Activated naive CD8-positive, alpha-beta T cell treated with anti-CD3 and anti-CD28 coated beads, Interleukin-2, amount 50 U/mL, for 16 hours (primary cell): ENCODE results near the gene COL3A1.

ENCODE experiments used
- DNase-seq: peaks from one replicate; pipeline ENCODE4 v3.0.0-alpha.2; 2020; ENCODE audit warnings: low read depth, low spot score

Gene COL3A1

DNA sequence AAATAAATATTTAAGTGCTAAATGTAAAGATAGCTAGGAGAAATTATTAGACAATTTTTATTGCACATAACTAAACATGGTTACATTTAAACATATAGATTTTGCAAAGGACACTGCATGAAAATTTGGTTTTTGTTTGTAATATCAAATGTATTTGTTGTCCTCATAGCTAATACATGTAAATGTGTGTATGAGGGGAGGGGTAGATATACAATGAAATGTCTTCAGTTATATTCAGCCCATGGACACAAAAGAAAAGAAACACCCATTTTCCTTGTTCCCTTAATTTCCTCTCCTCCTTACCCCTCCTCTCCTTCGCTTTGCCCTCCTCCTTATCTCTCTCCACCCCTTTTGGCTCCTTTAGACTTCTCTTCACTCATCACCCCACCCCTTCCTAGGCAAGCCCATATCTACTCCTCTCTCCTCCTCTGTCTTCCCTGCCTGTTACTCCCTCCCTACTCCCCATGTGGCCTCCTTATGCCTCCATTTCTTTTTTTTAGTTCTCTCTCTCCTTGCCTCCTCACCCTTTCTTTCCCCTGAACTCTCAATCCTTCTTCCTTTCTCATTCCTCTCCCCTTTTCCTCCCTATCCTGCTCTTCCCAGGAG lies 1.4 kb downstream of the COL3A1 start:
- no peak for DNase-seq

DNA sequence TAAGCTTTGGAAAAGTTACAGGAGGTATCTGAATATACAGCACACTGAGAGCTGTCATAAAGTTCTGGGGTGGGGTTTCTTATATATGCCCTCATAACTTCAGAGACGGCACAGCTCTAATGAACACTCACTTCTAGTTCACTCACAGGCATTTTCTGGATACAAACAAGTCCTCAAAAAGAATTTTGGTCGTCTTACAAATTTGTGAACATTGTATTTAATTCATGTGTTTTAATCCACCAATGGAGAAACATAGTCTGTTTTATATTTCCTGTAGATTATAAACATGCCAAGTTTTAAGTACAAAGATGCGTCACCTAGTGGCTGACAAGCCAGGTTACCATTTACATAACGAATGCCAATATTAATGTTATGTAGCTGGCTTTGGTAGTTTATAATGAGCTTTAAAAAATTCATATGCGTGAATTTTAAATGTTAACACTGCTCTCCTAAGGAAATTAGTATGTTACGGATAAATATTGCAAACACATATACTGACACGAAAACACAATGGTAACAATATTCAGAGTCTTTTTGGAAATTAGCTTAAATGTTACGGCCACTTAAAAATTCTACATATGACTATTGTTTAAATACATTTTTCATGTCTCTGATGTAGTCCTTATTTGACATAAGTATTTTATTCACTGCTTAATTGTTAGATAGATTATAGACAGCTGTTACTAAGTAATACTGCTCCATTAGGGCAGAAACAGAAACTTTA lies 2.5 kb downstream of the COL3A1 start:
- DNase-seq, result no peak

DNA sequence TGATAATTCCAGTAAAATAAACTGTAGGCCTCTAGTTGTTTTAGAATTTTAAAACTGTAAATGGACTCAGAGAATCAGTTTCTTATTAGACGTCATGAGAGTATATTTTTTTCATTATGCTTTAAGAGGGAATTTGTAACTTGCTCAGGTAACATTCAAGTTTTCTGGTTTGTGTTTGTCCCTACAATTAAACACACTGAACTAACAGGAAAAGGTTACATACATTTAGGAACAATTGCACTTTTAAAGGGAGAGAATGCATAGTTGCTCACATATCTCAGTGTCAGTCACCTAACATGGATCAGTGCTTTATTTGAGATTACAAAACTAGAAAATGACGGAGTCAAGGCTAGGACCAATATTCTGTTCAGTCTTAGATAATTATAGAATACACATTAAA lies 3.1 kb downstream of the COL3A1 start:
- DNase-seq, result no peak

DNA sequence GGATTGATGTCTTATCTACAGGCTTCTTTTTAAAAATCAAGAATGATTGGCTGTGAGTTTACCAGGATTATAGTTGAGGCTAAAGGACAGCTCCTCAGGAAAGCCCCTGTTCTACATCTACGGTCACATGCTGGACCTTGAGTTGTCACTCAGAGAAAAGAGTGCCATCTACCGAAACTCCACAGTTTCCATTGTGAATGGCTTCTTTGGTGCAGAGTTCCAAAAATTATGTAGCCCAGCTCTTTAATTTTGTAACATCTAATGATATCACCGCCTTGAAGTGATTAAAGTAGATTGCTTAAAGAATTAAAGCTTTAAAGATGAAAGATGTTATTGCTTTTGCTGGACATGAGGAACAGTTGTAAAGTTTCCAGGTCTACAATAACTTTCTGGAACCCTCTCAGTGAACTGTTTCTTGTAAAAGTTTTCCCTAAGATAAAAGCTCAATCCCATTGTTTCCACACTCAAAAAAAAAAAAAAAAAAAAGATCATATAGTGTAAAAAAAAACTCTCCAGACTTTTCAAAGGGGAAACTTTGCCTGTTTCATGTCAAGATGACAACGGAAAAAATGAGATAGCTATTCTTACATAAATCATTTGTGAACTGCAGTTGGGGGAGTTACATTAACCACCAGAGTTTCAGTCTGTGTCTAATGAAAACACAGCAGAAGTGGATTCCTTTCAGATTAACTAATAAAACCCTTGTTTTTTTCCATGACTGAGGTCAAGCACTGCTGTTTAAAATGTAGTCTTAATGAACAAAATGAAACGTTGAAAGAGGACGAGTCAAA lies 4.3 kb downstream of the COL3A1 start:
- no peak for DNase-seq

DNA sequence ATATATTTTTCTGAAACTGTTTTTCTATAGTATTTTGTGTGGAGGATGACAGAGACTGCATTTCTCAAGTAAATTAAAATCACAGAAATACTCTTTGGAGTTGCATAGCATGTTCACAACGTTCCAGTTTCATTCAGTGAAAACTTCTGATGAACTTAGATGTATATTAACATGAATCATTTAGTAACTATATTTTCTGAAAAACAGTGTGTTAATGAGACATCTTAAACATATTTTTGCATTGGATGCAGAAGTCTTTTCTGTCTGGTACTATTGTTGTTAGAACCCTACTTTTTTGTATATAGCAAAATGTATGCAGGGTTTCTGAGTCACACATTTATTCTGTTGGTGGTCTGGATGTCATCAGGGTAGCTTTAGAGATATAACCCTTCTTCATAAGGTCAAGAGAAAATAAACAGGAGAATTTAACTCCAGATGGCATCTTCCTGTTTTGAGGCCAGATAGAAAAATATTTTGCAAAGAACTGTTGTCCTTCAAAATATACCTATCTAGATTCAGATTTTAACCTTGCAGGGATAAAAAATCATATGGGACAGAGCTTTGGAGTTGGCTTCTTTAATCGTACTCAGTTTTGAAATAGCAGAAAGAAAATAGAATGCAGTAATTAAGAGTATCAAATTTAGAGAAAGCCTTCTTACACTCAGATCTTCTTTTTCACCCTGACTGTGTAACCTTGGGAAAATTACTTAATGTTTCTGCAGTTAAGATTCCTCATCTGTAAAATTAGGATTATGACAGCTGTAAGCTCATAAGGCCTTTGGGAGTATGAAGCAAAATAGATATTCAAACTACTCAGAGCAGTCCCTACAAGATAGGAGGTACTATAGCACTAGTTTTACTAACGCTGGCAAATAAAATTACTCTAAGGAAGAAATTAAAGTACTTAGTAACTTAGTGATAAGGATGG lies 5.3 kb downstream of the COL3A1 start:
- no peak for DNase-seq

GRCh38 chr2:188983427-188984064 lies 9.4 kb downstream of the COL3A1 start:
- no peak for DNase-seq

DNA sequence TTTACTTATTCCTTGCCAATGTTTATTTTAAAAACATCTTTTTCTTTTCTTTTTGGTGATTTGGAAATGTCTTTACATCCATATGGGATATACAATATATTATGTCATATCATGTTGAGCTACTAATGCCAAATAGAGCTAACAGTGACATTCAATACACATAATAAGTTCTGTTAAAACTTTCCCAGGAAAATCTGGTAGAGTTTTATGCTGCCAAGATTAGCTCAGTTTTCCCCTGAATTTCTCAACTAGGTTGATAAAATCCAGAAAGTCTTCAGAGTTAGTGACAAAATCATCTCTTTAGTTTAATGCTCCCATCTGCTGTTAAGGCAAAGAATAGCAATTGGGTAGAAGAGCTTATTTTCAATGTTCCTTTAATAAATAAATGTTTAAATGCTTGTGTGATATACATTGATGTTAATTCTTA lies 9.9 kb downstream of the COL3A1 start:
- DNase-seq, result no peak

DNA sequence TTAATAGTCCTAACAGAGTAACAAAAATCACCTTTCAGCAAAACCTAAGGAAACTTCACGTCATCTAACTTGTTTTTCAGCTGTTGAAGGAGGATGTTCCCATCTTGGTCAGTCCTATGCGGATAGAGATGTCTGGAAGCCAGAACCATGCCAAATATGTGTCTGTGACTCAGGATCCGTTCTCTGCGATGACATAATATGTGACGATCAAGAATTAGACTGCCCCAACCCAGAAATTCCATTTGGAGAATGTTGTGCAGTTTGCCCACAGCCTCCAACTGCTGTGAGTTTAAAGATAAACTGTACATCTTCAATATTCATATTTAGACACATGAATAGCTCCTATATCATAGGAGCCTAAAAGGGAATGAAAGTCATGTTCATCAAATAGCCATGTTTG lies 10.5 kb downstream of the COL3A1 start:
- no peak for DNase-seq

- DNase-seq, result no peak
Observed at GRCh38 chr2:188986839-188987238, 12.7 kb downstream of the COL3A1 start.

DNA sequence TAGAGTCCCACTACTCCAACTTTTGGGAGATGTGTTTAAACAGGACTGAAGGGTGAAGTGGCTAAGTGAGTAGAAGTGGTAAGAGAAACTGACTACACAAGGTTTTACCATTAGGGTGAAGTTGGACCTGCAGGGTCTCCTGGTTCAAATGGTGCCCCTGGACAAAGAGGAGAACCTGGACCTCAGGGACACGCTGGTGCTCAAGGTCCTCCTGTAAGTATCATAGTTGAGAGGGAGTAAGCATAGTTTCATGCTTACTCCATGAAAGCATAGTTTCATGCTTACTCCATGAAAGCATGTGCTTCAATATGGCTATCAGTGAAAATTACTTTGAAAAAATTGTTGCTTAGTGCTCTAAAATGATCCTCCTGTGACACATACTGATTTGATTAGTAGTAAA lies 19.1 kb downstream of the COL3A1 start:
- DNase-seq, result no peak

- DNase-seq, result no peak
Observed at GRCh38 chr2:188997263-188997662, 23.1 kb downstream of the COL3A1 start.

DNA sequence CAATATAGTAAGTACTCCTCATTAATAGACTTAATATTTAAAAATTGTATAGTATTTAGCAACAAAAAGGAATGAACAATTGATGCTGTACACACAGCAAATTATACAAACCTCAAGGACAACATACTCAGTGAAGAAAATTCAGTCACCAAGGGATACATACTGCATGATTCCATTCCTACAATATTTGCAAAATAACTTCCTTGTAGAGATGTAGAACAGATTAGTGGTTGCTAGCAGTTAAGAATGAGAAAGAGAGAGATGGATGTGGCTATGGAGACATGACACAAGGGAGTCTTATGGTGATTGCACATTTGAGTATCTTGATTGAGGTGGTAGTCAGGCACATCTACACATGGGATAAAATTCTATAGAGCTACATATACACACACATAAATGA lies 26.0 kb downstream of the COL3A1 start:
- no peak for DNase-seq

- DNase-seq, result no peak
Observed at GRCh38 chr2:189002079-189002478, 27.9 kb downstream of the COL3A1 start.

DNA sequence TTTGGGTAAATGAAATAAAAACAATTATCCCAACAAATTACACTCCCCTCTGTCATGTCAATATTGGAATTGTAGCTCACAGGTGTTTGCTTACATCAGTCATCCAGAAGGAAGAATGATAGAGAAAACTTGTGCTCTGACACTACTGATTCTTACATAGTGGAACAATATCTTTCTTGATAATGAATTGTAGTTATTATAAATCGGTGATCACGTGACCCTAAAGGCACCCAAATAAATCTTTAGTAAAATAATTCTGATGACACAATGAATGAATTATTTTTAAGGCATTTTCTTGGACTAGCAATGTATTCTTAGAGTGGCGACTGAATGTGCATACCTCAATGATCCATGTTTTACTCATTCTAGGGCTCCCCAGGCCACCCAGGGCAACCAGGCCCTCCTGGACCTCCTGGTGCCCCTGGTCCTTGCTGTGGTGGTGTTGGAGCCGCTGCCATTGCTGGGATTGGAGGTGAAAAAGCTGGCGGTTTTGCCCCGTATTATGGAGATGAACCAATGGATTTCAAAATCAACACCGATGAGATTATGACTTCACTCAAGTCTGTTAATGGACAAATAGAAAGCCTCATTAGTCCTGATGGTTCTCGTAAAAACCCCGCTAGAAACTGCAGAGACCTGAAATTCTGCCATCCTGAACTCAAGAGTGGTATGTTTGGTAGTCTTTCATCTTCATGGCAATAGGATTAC lies 34.5 kb downstream of the COL3A1 start:
- no peak for DNase-seq

- DNase-seq, result no peak
Observed at GRCh38 chr2:189010536-189010935, 36.4 kb downstream of the COL3A1 start.

- DNase-seq, result no peak
Observed at GRCh38 chr2:189012351-189012750, 38.2 kb downstream of the COL3A1 start.

- DNase-seq, result no peak
Observed at GRCh38 chr2:189013031-189013430, 38.9 kb downstream of the COL3A1 start.

DNA sequence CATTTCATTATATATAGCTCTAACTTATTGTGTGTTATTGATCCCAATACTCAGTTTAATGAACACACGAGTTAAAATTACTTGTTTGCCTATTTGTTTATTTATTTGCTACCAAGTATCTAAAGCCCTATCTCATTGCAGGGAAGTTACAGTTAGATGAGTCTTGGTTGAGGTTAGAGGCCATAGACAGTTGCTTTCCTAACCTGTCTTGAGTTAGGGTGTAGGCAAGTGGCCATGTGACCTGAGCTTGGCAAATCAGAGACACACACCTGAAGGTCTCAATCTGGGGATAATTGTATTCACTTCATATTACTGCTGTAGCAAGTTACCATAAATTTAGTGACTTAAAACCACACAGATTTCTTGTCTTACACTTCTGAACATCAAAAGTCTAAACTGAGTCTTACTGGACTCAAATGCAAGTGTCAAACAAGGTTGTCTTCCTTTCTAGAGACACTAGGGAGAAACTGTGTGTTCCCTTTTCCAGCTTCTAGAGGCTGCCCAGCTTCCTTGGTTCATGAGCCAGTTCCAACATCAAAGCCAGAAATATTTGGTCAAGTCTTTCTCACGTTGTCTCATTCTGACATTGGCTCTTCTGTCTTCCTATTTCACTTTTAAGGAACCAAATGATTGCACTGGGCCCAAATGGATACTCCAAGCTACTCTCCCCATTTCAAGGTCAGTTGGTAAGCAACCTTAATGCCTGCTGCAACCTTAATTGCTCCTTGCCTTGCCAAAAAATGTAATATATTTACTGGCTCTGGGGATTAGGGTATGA lies 39.7 kb downstream of the COL3A1 start:
- no peak for DNase-seq

DNA sequence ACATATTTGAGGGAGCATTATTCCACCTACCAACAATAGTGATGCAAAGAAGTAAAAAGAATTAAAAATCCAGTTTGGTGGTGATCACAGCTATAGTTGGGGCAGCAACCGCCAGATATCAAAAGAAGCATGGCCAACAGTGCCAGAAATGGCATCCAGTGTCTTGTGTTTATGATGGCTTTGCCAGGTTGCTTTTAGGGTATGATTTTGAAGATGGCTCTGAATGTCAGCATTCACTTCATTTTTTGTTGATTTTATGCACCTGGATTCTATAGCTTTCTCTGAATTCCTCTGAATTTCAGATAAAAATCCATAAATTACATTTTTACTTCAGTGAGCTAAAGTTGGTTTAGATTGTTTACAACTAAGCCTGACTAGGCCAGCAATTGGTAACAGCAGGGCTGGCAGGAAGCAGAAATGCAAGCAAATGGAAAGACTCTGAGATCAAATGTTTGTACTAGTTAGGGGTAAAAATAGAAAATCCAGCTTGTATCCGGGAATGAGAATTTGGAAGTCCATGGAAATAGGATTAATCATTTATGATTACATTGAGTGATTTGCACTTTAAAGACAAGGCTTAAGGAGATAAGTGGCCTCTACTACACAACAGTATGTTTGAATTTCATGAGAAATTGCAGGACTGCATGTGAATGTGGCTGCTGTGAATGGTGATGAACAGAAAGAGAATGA lies 40.4 kb downstream of the COL3A1 start:
- DNase-seq, result no peak
